ENCODE measurements around the gene LINGO4.
"Not testable (repeated sequence)": the region's sequence is repeated elsewhere in the genome, so short reads cannot be mapped to it uniquely, and the experiment has no call there.

The LINGO4 gene

DNA sequence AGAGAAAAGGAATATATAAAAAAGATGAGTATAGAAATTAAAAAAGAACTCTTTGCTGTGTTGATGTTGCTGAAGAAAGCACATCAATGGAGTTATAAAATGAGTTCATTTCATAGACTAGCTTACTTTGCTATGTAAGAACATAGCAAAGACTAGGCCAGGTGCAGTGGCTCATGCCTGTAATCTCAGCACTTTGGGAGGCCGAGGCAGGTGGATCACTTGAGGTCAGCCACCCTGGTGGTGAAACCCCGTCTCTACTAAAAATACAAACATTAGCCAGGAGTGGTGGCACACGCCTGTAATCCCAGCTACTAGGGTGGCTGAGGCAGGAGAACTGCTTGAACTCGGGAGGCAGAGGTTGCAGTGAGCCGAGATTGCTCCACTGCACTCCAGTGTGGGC, 23.2 kb downstream of the LINGO4 start:
- DNase-seq (ENCODE audit: low read depth in 2 of 2) = not testable (repeated sequence)

- not testable (repeated sequence) for DNase-seq (ENCODE audit: low read depth in 2 of 2)
These were observed 24.5 kb downstream of the LINGO4 start for GRCh38 chr1:151780736-151781135.

- no peak for DNase-seq (ENCODE audit: low read depth in 2 of 2)
These were observed 25.4 kb downstream of the LINGO4 start for GRCh38 chr1:151779852-151780251.

- DNase-seq (ENCODE audit: low read depth in 2 of 2) = no peak
These were observed 27.9 kb downstream of the LINGO4 start for GRCh38 chr1:151777317-151777716.

GRCh38 chr1:151776665-151777062, 28.6 kb downstream of the LINGO4 start:
- no peak for DNase-seq (ENCODE audit: low read depth in 2 of 2)

DNA sequence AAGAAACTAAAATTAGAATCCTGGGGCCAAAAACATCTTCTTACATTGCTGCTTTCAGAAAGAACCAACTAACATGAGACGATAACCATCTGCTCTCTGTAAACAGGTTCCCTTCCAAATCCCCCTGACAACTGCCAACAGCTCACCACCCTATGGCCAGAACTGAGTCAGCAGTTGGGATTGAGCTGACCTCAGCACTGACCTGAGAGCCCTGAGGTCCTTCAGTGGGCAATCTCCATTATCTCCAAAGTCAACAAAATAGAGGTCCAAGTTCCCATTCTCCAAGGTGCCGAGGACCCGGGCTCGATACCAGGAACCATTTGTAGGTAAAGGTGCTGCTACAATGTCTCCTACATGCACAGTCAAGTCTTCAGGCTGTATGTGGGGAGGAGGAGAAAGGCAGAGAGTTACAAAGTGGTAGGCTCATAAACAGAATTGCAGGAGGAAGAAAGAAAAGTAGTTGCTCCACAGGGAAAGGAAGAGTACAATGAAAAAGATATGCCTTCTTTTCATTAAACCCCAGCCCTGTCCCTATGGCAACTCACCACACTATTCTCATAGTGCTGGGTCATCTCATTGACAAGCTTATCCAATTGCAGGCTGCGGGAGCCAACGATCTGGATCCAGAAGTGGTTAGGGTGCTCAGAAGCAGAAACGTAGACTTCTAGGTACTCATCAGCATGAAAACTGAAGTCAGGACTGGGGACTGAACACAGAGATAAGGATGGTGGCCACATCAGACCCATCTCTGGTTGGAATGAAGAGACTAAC, 29.1 kb downstream of the LINGO4 start:
- DNase-seq (ENCODE audit: low read depth in 2 of 2) = no peak

DNA sequence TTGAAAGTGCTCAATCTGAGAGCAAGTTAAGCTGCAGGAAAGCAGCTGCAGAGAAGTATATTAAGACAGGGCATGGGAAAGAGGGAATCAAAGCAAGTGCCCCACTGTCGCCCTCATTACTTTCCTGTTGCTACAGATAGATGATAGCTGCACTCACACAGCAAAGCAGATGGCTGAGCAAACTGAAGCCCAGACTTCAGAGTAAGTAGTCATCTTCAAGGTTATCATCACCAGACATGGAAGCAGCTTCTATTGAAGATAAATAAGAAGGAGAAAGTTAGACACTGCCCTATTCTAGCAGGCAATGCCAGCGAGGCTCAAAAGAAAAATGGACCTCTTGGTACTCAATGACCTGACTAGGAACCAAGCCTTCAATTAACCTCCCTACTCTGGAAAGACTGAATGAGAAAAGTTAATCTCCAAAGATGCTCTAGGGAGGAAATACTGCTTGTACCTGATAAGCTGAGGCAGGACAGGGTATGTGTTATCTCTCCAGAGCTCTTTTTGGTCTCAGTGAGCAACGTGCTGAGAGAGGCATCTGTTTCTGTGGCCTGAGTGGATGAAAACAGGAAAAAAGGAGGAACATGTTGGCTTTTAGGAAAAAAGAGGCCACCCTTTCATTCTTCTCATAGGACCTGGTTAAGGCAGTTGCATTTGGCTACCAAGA, 30.8 kb downstream of the LINGO4 start:
- DNase-seq (ENCODE audit: low read depth in 2 of 2) = no peak

DNA sequence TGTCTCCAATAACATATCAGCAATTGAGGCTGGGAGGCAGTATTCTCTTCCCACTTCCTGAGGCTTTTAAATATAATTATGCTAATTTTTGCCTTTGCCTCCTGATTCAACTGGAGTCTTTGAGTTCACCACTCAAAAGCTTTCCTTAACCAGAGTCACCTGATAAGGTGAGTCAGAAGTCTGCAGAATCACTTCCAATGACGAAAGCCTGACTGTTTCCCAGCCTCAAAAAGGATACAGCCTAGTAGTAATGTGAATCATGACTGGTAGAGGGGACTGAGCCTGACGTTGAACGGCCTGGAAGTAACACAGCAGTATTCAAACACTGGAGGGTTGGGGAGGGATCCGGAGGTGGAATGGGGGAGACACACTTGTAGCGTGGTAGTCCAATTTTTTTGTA, 31.5 kb downstream of the LINGO4 start:
- no peak for DNase-seq (ENCODE audit: low read depth in 2 of 2)

- DNase-seq (ENCODE audit: low read depth in 2 of 2) = not testable (repeated sequence)
These were observed 35.9 kb downstream of the LINGO4 start for GRCh38 chr1:151769270-151769669.

DNA sequence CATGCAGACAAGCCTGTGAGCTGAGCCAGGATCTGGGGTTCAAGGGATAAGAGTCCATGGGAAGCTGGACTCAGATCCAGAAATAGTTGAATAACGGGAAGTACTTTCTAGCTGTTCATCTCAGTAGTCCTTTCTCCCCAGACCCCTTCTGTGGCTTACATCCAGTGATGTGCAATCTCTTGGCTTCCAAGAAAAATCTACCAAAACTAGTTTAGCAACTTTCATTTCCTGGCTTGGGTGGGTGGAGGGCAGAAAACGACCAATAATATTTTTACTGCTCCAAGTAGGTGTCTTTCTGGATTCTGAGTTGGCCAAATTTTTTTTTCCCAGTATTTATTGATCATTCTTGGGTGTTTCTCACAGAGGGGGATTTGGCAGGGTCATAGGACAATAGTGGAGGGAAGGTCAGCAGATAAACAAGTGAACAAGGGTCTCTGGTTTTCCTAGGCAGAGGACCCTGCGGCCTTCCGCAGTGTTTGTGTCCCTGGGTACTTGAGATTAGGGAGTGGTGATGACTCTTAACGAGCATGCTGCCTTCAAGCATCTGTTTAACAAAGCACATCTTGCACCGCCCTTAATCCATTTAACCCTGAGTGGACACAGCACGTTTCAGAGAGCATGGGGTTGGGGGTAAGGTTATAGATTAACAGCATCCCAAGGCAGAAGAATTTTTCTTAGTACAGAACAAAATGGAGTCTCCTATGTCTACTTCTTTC, 36.7 kb downstream of the LINGO4 start:
- not testable (repeated sequence) for DNase-seq (ENCODE audit: low read depth in 2 of 2)

DNA sequence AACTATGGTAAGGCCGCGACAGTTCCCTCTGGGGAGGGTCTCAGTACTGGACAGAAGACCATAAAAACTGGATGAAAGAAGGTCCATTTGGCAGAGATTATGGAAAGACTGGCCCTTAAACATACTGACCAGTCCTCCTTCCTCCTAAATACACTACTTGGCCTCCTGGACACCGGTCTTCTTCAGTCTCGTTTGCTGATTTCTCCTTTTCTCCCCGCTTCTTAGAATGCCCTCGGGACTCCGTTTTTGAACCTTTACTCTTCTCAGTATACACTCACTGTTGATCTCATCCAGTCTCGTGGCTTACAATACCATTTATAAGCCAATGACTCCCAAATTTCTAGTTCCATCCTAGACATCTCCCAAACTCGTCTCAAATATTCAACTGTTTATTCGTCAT, 41.2 kb downstream of the LINGO4 start:
- no peak for DNase-seq (ENCODE audit: low read depth in 2 of 2)

DNA sequence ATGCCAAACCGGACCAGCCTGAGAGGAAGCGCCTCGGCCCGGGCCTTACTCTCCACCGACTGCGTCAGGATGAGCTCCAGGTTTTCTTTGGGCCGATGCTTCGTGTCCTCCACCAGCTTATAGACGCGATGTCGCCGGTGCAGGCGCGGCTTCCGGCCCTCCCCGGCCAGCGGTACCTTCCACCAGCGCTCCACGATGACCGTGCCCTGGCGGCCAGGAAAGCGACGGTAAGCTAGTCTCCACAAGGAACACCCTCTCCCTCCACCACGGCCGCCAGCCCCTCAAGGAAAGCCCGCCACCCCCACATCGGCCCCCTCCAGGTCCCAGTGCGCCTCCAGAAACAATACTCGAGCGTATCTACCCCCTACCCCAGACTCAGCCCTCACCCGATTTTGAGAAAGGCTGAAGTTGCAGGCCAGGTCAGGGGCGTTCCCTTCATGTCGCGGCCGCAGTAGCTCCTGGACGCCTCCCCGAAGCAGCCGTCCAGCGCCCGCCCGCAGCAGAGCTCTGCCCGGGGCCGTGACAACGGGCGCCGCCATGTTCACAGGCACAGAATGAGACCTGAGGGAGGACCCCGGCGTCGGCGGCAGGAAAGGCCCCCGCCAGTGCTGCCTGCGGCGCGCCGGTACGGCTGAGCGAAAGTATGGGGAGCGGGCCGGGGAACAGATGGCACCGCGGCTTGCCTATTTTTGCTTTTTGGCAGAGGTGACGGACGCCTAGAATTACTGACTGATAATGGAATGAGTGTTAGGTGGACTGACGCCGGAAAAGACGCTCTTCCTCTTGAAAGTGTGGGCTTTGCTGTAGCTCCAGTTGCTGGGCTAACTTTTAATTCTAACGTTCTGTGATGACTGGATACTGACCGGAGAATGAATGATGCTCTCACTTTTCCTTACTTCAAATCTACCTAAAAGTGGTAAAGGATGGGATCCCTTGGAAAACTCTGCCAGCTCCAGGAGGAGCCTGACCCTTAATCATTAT, 42.0 kb downstream of the LINGO4 start, which contains the start of gene MRPL9:
Gene MRPL9, minus strand, starts transcription at position 556 of the 981 bp plus-strand sequence. Its CDS starts 17 bp downstream, at position 539.
- DNase-seq (ENCODE audit: low read depth in 2 of 2) = peak; percentile 83 to 85

DNA sequence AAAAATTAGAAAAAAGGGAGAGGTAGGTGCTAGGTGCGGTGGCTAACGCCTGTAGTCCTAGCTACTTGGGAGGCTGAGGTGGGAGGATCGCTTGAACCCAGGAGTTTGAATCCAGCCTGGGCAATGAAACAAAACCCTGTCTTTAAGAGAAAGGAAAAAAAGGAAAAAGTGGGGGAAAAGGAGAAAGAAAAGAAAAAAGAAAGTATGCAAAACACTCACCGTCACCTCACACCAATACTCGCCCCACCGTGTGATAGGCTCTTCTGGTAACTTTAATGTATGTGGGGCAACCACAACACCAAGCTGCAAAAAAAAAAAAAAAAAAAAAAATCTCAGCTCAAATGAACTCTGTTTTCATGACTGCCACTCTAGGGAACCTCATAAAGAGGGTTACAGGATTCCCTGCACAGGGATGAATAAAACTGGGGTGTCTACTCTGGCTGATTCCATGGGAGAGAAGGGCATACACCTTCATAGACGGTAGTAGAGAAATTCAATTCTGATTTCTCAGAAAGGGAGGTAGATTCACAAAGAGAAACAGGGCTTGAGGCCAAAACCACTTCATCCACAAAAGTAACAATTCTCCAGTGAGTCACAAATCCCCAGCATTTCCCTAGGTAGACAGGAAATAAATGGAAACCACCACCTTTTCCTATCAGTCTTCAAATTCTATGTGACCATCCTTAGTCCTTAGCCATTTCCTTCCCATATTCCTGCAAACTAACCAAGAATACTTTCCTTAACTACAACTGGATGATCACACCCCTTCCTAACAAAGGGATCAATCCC, 44.4 kb downstream of the LINGO4 start:
- DNase-seq (ENCODE audit: low read depth in 2 of 2) = no peak

DNA sequence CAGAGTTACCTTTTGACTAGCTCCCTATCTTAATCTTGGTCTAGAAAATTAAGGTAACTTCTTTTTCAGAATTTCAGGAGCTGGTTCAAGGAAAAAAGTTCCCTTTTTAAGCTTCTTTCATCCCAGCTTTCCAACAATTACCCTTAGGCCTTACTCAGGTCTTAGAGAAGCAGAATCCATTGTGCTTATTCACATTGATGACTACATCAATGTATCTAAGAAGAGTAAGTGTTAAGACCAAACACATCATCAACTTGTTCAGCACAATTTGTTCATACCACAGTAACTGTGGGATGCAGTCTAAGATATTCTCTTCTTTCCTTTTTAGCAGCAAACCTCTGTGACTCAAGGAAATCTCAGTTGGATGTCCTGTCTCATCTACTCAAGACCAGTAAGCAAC, 46.0 kb downstream of the LINGO4 start:
- DNase-seq (ENCODE audit: low read depth in 2 of 2) = no peak

DNA sequence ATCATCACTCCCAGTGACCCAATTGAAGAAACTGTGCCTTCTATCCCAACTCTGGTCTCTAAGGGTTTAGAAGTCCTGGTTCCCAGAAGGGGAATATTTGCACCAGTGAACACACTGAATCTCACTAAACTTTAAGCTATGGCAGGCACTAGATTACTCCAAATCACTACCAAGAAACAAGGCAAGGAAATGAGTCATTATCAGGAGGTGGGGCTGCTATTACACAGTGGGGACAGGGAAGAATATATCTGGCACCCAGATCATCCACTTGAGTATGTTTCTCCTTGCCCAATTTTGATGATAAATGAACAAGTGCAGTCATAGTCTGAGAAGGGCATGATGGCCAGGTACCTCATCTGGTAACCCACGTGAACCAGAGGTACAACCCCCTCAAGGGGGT, 48.9 kb downstream of the LINGO4 start:
- no peak for DNase-seq (ENCODE audit: low read depth in 2 of 2)
